ENCODE data around the gene SH3GL3.

DNA sequence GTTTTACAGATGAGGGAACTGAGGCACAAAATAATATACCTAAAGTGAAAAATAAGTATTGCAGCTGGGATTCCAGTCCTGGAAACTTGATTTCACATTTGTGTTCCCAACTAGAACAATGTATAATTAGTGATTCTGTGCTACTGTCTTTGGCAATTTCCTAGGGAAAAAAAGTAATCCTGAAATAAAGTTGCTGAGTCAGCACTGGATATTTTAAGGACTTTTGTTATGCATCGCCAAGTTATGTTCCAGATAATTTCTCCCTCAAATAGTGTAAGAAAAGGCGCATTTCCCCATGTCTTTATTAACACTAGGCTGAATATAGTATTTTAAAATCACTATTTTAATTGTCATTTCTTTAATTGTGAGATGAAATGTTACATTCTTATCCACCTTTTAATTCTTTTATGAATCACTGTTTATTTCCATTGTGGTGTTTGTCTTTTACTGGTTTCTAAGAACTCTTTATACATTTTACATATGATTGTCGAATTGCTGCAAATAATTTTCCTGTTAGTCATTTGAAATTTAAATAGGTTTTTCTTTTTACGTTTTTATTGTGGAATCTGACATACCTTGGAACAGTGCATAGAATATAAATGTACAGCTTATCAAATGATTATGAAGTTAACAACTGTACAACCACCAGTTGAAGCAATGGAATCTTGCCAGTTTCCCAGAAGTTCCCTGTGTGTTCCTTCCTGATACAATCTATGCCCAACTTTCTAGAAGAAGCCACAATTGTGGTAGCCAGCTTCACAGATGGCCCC is 56.6 kb downstream of the SH3GL3 start:
- no peak for TF ChIP-seq YY1 (IDR thresholded peaks at IDR 0.05; ENCODE audit: insufficient read depth, insufficient read length)
- no peak for TF ChIP-seq SUZ12 (IDR thresholded peaks at IDR 0.05; ENCODE audit: extremely low read depth, insufficient read depth, insufficient read length)

Data from NT2/D1 (cell line).